SK-N-SH (cell line): ENCODE results near the gene MGAT4B. TPM values are rescaled to one million over a fixed set of nuclear protein-coding genes. Genes with fewer than 3 reads are reported as not detected.

ENCODE experiments used
- CTCF ChIA-PET: fragments of 300-600, 350-600 bp; formaldehyde crosslinking; extraction: SDS; loops from one replicate; lab custom pipeline; 2021; lab: Yijun Ruan, JAX
- POLR2A ChIA-PET: fragments of 350-600 bp; sonication (Branson Sonifier 250); formaldehyde crosslinking; extraction: SDS; loops from one replicate; lab custom pipeline; 2020; ENCODE audit warnings: antibody characterized with exemption, inconsistent platforms; lab: Yijun Ruan, JAX
- DNase-seq: peaks from one replicate; pipeline ENCODE4 v3.0.0; 2012
- H2AFZ ChIP-seq: fragments of 200-600 bp; sonication (generic); 2 replicates; pipeline ENCODE4 v1.8.1; 2016; ENCODE audit warnings: antibody characterized with exemption, mild to moderate bottlenecking, low read depth
- H3F3A ChIP-seq: fragments of 200-600 bp; sonication (generic); replicated peaks from 2 replicates; pipeline ENCODE3; 2016; ENCODE audit warnings: antibody characterized with exemption, mild to moderate bottlenecking; ENCODE audit not compliant: insufficient read depth
- H3K27ac ChIP-seq, 2 experiments: fragments of 200-500 bp in 1 of 2; fragments of 200-600 bp in 1 of 2; sonication (Bioruptor generic) in 1 of 2; sonication (generic), shearing (Covaris generic) in 1 of 2; 2 replicates each; pipeline versions ENCODE4 v1.5.1 to v1.6.1; 2014 to 2016; ENCODE audit warnings: low read depth in 2 of 2, inconsistent platforms in 1 of 2, low read length in 1 of 2, mild to moderate bottlenecking in 1 of 2, mixed read lengths in 1 of 2
- H3K27me3 ChIP-seq: fragments of 200-600 bp; sonication (generic), shearing (Covaris generic); 2 replicates; pipeline ENCODE4 v1.6.1; 2016; ENCODE audit warnings: mixed run types; ENCODE audit not compliant: insufficient read depth
- H3K36me3 ChIP-seq, 2 experiments: fragments of 200-500 bp in 1 of 2; fragments of 200-600 bp in 1 of 2; sonication (Bioruptor generic) in 1 of 2; sonication (generic) in 1 of 2; replicated peaks in 1 of 2; 2 replicates each; pipeline versions ENCODE3 to v1.5.1; 2014 to 2016; ENCODE audit warnings: low read length in 1 of 2, mild to moderate bottlenecking in 1 of 2; ENCODE audit not compliant: insufficient read depth in 2 of 2, control insufficient read depth in 1 of 2
- H3K4me1 ChIP-seq, 2 experiments: fragments of 200-500 bp in 1 of 2; fragments of 200-600 bp in 1 of 2; sonication (Bioruptor generic) in 1 of 2; sonication (generic), shearing (Covaris generic) in 1 of 2; 2 replicates each; pipeline versions ENCODE4 v1.5.1 to v1.6.1; 2014 to 2016; ENCODE audit warnings: low read depth in 1 of 2, low read length in 1 of 2, mixed run types in 1 of 2; ENCODE audit not compliant: insufficient read depth in 2 of 2, control insufficient read depth in 1 of 2
- H3K4me2 ChIP-seq: fragments of 200-600 bp; sonication (generic), shearing (Covaris generic); 2 replicates; pipeline ENCODE4 v1.6.1; 2017; ENCODE audit warnings: mixed run types
- H3K4me3 ChIP-seq, 2 experiments: fragments of 200-500 bp in 1 of 2; fragments of 200-600 bp in 1 of 2; sonication (Bioruptor generic) in 1 of 2; sonication (generic), shearing (Covaris generic) in 1 of 2; 2 replicates each; pipeline versions ENCODE4 v1.5.1 to v1.8.1; 2014 to 2016; ENCODE audit warnings: low read depth in 2 of 2, inconsistent platforms in 1 of 2, low read length in 1 of 2, mild to moderate bottlenecking in 1 of 2, mixed read lengths in 1 of 2, moderate library complexity in 1 of 2
- H3K79me2 ChIP-seq: fragments of 200-600 bp; sonication (generic); 2 replicates; pipeline ENCODE4 v1.8.1; 2017; ENCODE audit warnings: mild to moderate bottlenecking; ENCODE audit not compliant: insufficient read depth
- H3K9ac ChIP-seq: fragments of 200-600 bp; sonication (generic); 2 replicates; pipeline ENCODE4 v1.6.1; 2017; ENCODE audit warnings: mixed run types
- H3K9me2 ChIP-seq: fragments of 200-600 bp; sonication (generic); 2 replicates; pipeline ENCODE4 v1.6.1; 2017; ENCODE audit warnings: mixed run types
- H3K9me3 ChIP-seq: fragments of 200-600 bp; sonication (generic); 2 replicates; pipeline ENCODE4 v1.6.1; 2017; ENCODE audit warnings: mixed run types, mild to moderate bottlenecking, moderate library complexity
- H4K20me1 ChIP-seq: fragments of 200-600 bp; sonication (generic); 2 replicates; pipeline ENCODE4 v1.6.1; 2017; ENCODE audit warnings: mild to moderate bottlenecking, mixed run types; ENCODE audit not compliant: insufficient read depth
- CHD2 ChIP-seq: fragments of 150-350 bp; IDR thresholded peaks from 2 replicates; pipeline ENCODE4 v1.6.1; 2018; ENCODE audit warnings: low read length; ENCODE audit not compliant: partially characterized antibody
- CTCF ChIP-seq: fragments of 200-600 bp; sonication (generic); IDR thresholded peaks from 2 replicates; pipeline ENCODE4 v1.6.1; 2017; ENCODE audit warnings: antibody characterized with exemption, mild to moderate bottlenecking, moderate library complexity
- ELF1 ChIP-seq: IDR thresholded peaks from 2 replicates; pipeline ENCODE4 v1.4.0; 2012
- EP300 ChIP-seq, 2 experiments: IDR thresholded peaks; 2 replicates each; pipeline versions ENCODE4 v1.4.0 to v1.6.1; 2012; ENCODE audit warnings: borderline replicate concordance in 1 of 2, low read depth in 1 of 2, low read length in 1 of 2
- EZH2phosphoT487 ChIP-seq: fragments of 200-600 bp; sonication (generic); IDR thresholded peaks from 2 replicates; pipeline ENCODE4 v1.6.1; 2017; ENCODE audit warnings: low read depth, mixed run types, mild to moderate bottlenecking, antibody characterized with exemption, moderate library complexity, borderline replicate concordance
- FOSL2 ChIP-seq: IDR thresholded peaks from 2 replicates; pipeline ENCODE4 v1.4.0; 2012; ENCODE audit warnings: low read depth, mild to moderate bottlenecking, moderate library complexity, borderline replicate concordance
- GATA2 ChIP-seq: sonication (generic); formaldehyde crosslinking; IDR thresholded peaks from 2 replicates; pipeline ENCODE4 v1.5.0; 2020; ENCODE audit warnings: mild to moderate bottlenecking, missing genetic modification reagents
- JUND ChIP-seq: IDR thresholded peaks from 2 replicates; pipeline ENCODE4 v1.4.0; 2012
- MAX ChIP-seq: IDR thresholded peaks from 2 replicates; pipeline ENCODE4 v1.4.0; 2012; ENCODE audit warnings: low read depth
- MXI1 ChIP-seq: IDR thresholded peaks from 2 replicates; pipeline ENCODE4 v1.6.1; 2012; ENCODE audit warnings: mild to moderate bottlenecking, low read depth, low read length, improper control_type of control experiment
- NFIC ChIP-seq: IDR thresholded peaks from 2 replicates; pipeline ENCODE4 v1.4.0; 2012; ENCODE audit warnings: borderline replicate concordance
- NRF1 ChIP-seq: IDR thresholded peaks from 2 replicates; pipeline ENCODE4 v1.6.1; 2012; ENCODE audit warnings: low read depth, mild to moderate bottlenecking, low read length
- PBX3 ChIP-seq: IDR thresholded peaks from 2 replicates; pipeline ENCODE4; 2012
- RAD21 ChIP-seq: IDR thresholded peaks from 2 replicates; pipeline ENCODE4 v1.6.1; 2012; ENCODE audit warnings: mild to moderate bottlenecking, low read length
- RCOR1 ChIP-seq: fragments of 150-350 bp; IDR thresholded peaks from 2 replicates; pipeline ENCODE4 v1.6.1; 2017; ENCODE audit warnings: antibody characterized with exemption, low read length
- REST ChIP-seq: IDR thresholded peaks from 2 replicates; pipeline ENCODE4 v1.6.1; 2012; ENCODE audit warnings: mild to moderate bottlenecking, low read depth, low read length, moderate library complexity
- RXRA ChIP-seq: IDR thresholded peaks from 2 replicates; pipeline ENCODE4 v1.4.0; 2012; ENCODE audit warnings: low read depth, mild to moderate bottlenecking, borderline replicate concordance
- SIN3A ChIP-seq: IDR thresholded peaks from 2 replicates; pipeline ENCODE4 v1.6.1; 2012; ENCODE audit warnings: low read depth, mild to moderate bottlenecking, low read length, moderate library complexity, borderline replicate concordance
- TAF1 ChIP-seq: IDR thresholded peaks from 2 replicates; pipeline ENCODE4 v1.6.1; 2012; ENCODE audit warnings: low read depth, mild to moderate bottlenecking, low read length, moderate library complexity, borderline replicate concordance
- TCF12 ChIP-seq: IDR thresholded peaks from 2 replicates; pipeline ENCODE4 v1.4.0; 2012
- TEAD4 ChIP-seq: IDR thresholded peaks from 2 replicates; pipeline ENCODE4 v1.4.0; 2012; ENCODE audit warnings: mild to moderate bottlenecking, borderline replicate concordance; ENCODE audit not compliant: insufficient read depth
- USF1 ChIP-seq: IDR thresholded peaks from 2 replicates; pipeline ENCODE4 v1.4.0; 2012; ENCODE audit warnings: low read depth, borderline replicate concordance
- USF2 ChIP-seq: fragments of 150-350 bp; IDR thresholded peaks from 2 replicates; pipeline ENCODE4 v1.6.1; 2017; ENCODE audit warnings: antibody characterized with exemption, low read length, low read depth, borderline replicate concordance
- YY1 ChIP-seq: IDR thresholded peaks from 2 replicates; pipeline ENCODE4 v1.4.0; 2012; ENCODE audit warnings: low read depth, mild to moderate bottlenecking
- WGBS: methylation state at CpG from one replicate; pipeline ENCODE4 v1.1.6; 2017; ENCODE audit warnings: low lambda C conversion rate; 5-methylcytosine and 5-hydroxymethylcytosine counted together
- polyA plus RNA-seq, 3 experiments: library from polyadenylated mRNA; depleted of rRNA; stranded (reverse); fragments of >200 nt; gene quantifications; 2 replicates each; pipeline ENCODE4 v1.2.3, GENCODE V29; 2012

Gene MGAT4B
- polyA plus RNA-seq, 1 of the 3 experiments (the other 2 are of a cell fraction) = 190 TPM

- peak overlapping the region; percentile 97; the same call in 1 of the 2 replicates for H3K9ac ChIP-seq
- TF ChIP-seq ELF1 = no peak
- no peak for TF ChIP-seq RAD21
- peak; percentile 93 for TF ChIP-seq USF1
- TF ChIP-seq JUND = peak; percentile 74
- TF ChIP-seq RXRA = peak; percentile 92
- TF ChIP-seq YY1 = no peak
- no peak for TF ChIP-seq TEAD4
- TF ChIP-seq TCF12 = peak; percentile 52; the same call in 1 of the 2 replicates
- TF ChIP-seq CTCF = no peak
- TF ChIP-seq MXI1 = 0 out of 2 replicates have a peak, but pooled peaks have one; percentile 15
- peak; percentile 45 to 74; a peak in 2 of 4 replicates for TF ChIP-seq EP300 (IDR thresholded peaks at IDR 0.05; ENCODE audit: borderline replicate concordance in 1 of 2, low read depth in 1 of 2, low read length in 1 of 2)
- peak; percentile 19; the same call in 1 of the 2 replicates for TF ChIP-seq TAF1
- no peak for TF ChIP-seq GATA2 (CRISPR knock-in tag)
- TF ChIP-seq PBX3 = peak; percentile 54; the same call in 1 of the 2 replicates
- no peak for TF ChIP-seq EZH2phosphoT487
- peak; percentile 26; the same call in 1 of the 2 replicates for TF ChIP-seq NFIC
- TF ChIP-seq CHD2 = peak; percentile 91
- peak; percentile 84; the same call in 1 of the 2 replicates for TF ChIP-seq FOSL2
- TF ChIP-seq NRF1 = no peak
- TF ChIP-seq SIN3A = peak; percentile 85; the same call in 1 of the 2 replicates
- no peak; the same call in 1 of the 2 replicates for TF ChIP-seq MAX
- peak; percentile 51; the same call in 1 of the 2 replicates for TF ChIP-seq USF2
- no peak for TF ChIP-seq REST
- TF ChIP-seq RCOR1 = no peak
- H3K36me3 ChIP-seq = peaks cover 18% of the 10 kb centered on the region in 2 experiments
- H2AFZ ChIP-seq = peak overlapping the region; percentile 67; the same call in 1 of the 2 replicates
- POLR2A ChIA-PET = interaction anchor here (1.7 kb wide), 1 partner anchor 22 kb away, joined by 4 read pairs; no protein-coding TSS in a partner anchor
- DNase-seq = peak; percentile 88
- peaks cover 22 to 36% of the 10 kb centered on the region in 2 experiments for H3K4me1 ChIP-seq
- peak overlapping the region; percentile 75; the same call in 1 of the 2 replicates for H3K4me2 ChIP-seq
- WGBS = 7% methylated on average over 15 of the region's 35 CpGs
- CTCF ChIA-PET = interaction anchor here (1.6 kb wide), 1 partner anchor 21 kb away, joined by 4 read pairs; no protein-coding TSS in a partner anchor
- H3K4me3 ChIP-seq = peak overlapping the region in 1 of 2 experiments; percentile 32; a peak in 3 of 4 replicates
- peak overlapping the region; percentile 84 to 94 for H3K27ac ChIP-seq
- H3K9me2 ChIP-seq = no peaks in the 10 kb centered on the region
- no peaks in the 10 kb centered on the region for H3K9me3 ChIP-seq
- H4K20me1 ChIP-seq = peaks cover 28% of the 10 kb centered on the region
- no peaks in the 10 kb centered on the region for H3K27me3 ChIP-seq
- peaks cover 36% of the 10 kb centered on the region for H3K79me2 ChIP-seq
- peaks cover 13% of the 10 kb centered on the region for H3F3A ChIP-seq
These were observed 12.2 kb upstream of the MGAT4B start for GRCh38 chr5:179818746-179819295.
